Mesendoderm (in vitro differentiated cells): ENCODE results near the gene CCDC17. TPM values are rescaled to one million over a fixed set of nuclear protein-coding genes. Genes with fewer than 3 reads are reported as not detected.
A peak's percentile ranks its signal among the peaks of the same experiment; 100 is the strongest.

Experiments
- DNase-seq: peaks from one replicate; pipeline ENCODE4 v3.0.0; 2013
- H2AK5ac ChIP-seq: 2 replicates; pipeline ENCODE4 v1.6.1; 2013; ENCODE audit warnings: low read length, inconsistent platforms
- H2BK120ac ChIP-seq: 2 replicates; pipeline ENCODE4 v1.6.1; 2013; ENCODE audit warnings: low read depth, mild to moderate bottlenecking, low read length, moderate library complexity, mixed read lengths
- H2BK15ac ChIP-seq: replicated peaks from 2 replicates; pipeline ENCODE4 v1.6.1; 2013; ENCODE audit warnings: low read depth, mild to moderate bottlenecking, moderate library complexity
- H2BK5ac ChIP-seq: 2 replicates; pipeline ENCODE4 v1.6.1; 2013; ENCODE audit warnings: low read length, inconsistent platforms
- H3K18ac ChIP-seq: 2 replicates; pipeline ENCODE4 v1.6.1; 2013; ENCODE audit warnings: mild to moderate bottlenecking, low read length, mixed read lengths
- H3K23ac ChIP-seq: one replicate; pipeline ENCODE4 v1.6.1; 2013; ENCODE audit warnings: low read length
- H3K27ac ChIP-seq: 2 replicates; pipeline ENCODE4 v1.5.1; 2013; ENCODE audit warnings: low read depth, mild to moderate bottlenecking, inconsistent platforms, low read length, moderate library complexity
- H3K27me3 ChIP-seq: 2 replicates; pipeline ENCODE4 v1.6.1; 2013; ENCODE audit warnings: low read length, control low read depth, mild to moderate bottlenecking, inconsistent platforms; ENCODE audit not compliant: insufficient read depth, poor library complexity
- H3K36me3 ChIP-seq: 2 replicates; pipeline ENCODE4 v1.6.1; 2013; ENCODE audit warnings: low read length, inconsistent platforms; ENCODE audit not compliant: control insufficient read depth, insufficient read depth
- H3K4ac ChIP-seq: one replicate; pipeline ENCODE4 v1.6.1; 2013; ENCODE audit warnings: low read depth, mild to moderate bottlenecking, low read length, moderate library complexity
- H3K4me1 ChIP-seq: 2 replicates; pipeline ENCODE4 v1.6.1; 2013; ENCODE audit warnings: low read depth, low read length, inconsistent platforms; ENCODE audit not compliant: control insufficient read depth
- H3K4me2 ChIP-seq: 2 replicates; pipeline ENCODE4 v1.6.1; 2013; ENCODE audit warnings: low read length
- H3K4me3 ChIP-seq: 2 replicates; pipeline ENCODE4 v1.5.1; 2013; ENCODE audit warnings: mild to moderate bottlenecking, low read length
- H3K56ac ChIP-seq: one replicate; pipeline ENCODE4 v1.6.1; 2013; ENCODE audit warnings: low read length
- H3K79me1 ChIP-seq: 2 replicates; pipeline ENCODE4 v1.6.1; 2013; ENCODE audit warnings: low read length, inconsistent platforms
- H3K79me2 ChIP-seq: 2 replicates; pipeline ENCODE4 v1.6.1; 2013; ENCODE audit warnings: mild to moderate bottlenecking, low read length; ENCODE audit not compliant: control insufficient read depth, insufficient read depth
- H3K9ac ChIP-seq: 2 replicates; pipeline ENCODE4 v1.6.1; 2013; ENCODE audit warnings: low read length, inconsistent platforms
- H4K5ac ChIP-seq: one replicate; pipeline ENCODE4 v1.6.1; 2013; ENCODE audit warnings: low read length
- H4K8ac ChIP-seq: one replicate; pipeline ENCODE4 v1.6.1; 2013; ENCODE audit warnings: low read depth, mild to moderate bottlenecking, control low read depth, low read length, moderate library complexity
- WGBS: extraction: QIAGEN DNeasy Blood & Tissue Kit; methylation state at CpG from one replicate; pipeline ENCODE4 v1.1.7; 2013; ENCODE audit warnings: low lambda C conversion rate, missing lambda C conversion rate; ENCODE audit not compliant: insufficient coverage; ENCODE audit errors: extremely low coverage; 5-methylcytosine and 5-hydroxymethylcytosine counted together
- small RNA-seq: library from polyadenylated mRNA; stranded (forward); fragments of <200 nt; extraction: miRNeasy Mini kit (QIAGEN cat#:217004); gene quantifications from one replicate; pipeline ENCODE3, GENCODE V24; 2013; ENCODE audit not compliant: insufficient read depth

The CCDC17 gene

GRCh38 chr1:45573231-45573804 lies 50.5 kb downstream of the CCDC17 start:
- Histone ChIP-seq H3K4me1 (peaks cover 2% of the 10 kb centered on the region), H4K8ac (no peak overlapping the region), H3K23ac (no peak overlapping the region), H2BK120ac (no peak overlapping the region), H4K5ac (no peak overlapping the region), H3K4ac (no peak overlapping the region), H3K4me2 (no peak overlapping the region), H3K27ac (no peak overlapping the region), H3K18ac (no peak overlapping the region), H3K56ac (peak overlapping the region; percentile 40), H3K79me1 (no peaks in the 10 kb centered on the region), H3K79me2 (no peaks in the 10 kb centered on the region), H3K4me3 (no peak overlapping the region), H3K27me3 (no peaks in the 10 kb centered on the region), H3K36me3 (peaks cover 9% of the 10 kb centered on the region), H3K9ac (peak overlapping the region; percentile 25), H2BK5ac (no peak overlapping the region), H2BK15ac (no peak overlapping the region), H2AK5ac (no peak overlapping the region)
- WGBS, result no CpG with 5 or more reads among the region's 3 CpGs
- no peak for DNase-seq

- H3K27ac ChIP-seq, result no peak overlapping the region
- no peak overlapping the region for H4K8ac ChIP-seq
- H3K79me2 ChIP-seq, result no peaks in the 10 kb centered on the region
- H3K56ac ChIP-seq, result no peak overlapping the region
- H2BK5ac ChIP-seq, result no peak overlapping the region
- DNase-seq, result no peak
- H2AK5ac ChIP-seq, result no peak overlapping the region
- H3K4me2 ChIP-seq, result no peak overlapping the region
- H3K4ac ChIP-seq, result no peak overlapping the region
- WGBS, result no CpG with 5 or more reads among the region's 4 CpGs
- H4K5ac ChIP-seq, result no peak overlapping the region
- H3K18ac ChIP-seq, result no peak overlapping the region
- no peak overlapping the region for H3K9ac ChIP-seq
- H3K4me1 ChIP-seq, result peaks cover 2% of the 10 kb centered on the region
- no peak overlapping the region for H3K23ac ChIP-seq
- H3K79me1 ChIP-seq, result no peaks in the 10 kb centered on the region
- peaks cover 23% of the 10 kb centered on the region for H3K36me3 ChIP-seq
- no peak overlapping the region for H3K4me3 ChIP-seq
- H3K27me3 ChIP-seq, result no peaks in the 10 kb centered on the region
- H2BK120ac ChIP-seq, result no peak overlapping the region
- no peak overlapping the region for H2BK15ac ChIP-seq
These were observed 53.2 kb downstream of the CCDC17 start for GRCh38 chr1:45570631-45571030.

Small RNA genes within 50 kb of the gene (small RNA-seq; reads per million reads assigned to genes)
- gene AL355480.1 (not detected), gene AL355480.2 (not detected), gene AL355480.3 (not detected), gene AL355480.4 (not detected)
